Kidney (tissue), 14 donors: ENCODE results near the gene WNT7A. TPM values are rescaled to one million over a fixed set of nuclear protein-coding genes. Genes with fewer than 3 reads are reported as not detected.
"Not testable (repeated sequence)": the region's sequence is repeated elsewhere in the genome, so short reads cannot be mapped to it uniquely, and the experiment has no call there.

Source experiments
- DNase-seq, 5 donors: peaks; one replicate each; pipeline ENCODE4 v3.0.0-alpha.2; 2013 to 2020
- FAIRE-seq: peaks from 2 replicates; lab custom pipeline; 2012; peaks lifted over from hg19 to GRCh38; lab: Jason Lieb, UNC
- H3K27ac ChIP-seq, 2 donors: one replicate each; pipeline ENCODE4 v1.7.0; 2013; ENCODE audit warnings: low read depth in 2 of 2, low read length in 2 of 2, inconsistent platforms in 1 of 2
- H3K27me3 ChIP-seq: one replicate; pipeline ENCODE4 v1.7.1; 2013; ENCODE audit warnings: low read length, inconsistent platforms; ENCODE audit not compliant: control insufficient read depth, insufficient read depth
- H3K36me3 ChIP-seq, 3 donors: one replicate each; pipeline versions ENCODE4 v1.7.0 to v1.7.1; 2013; ENCODE audit warnings: low read length in 3 of 3, control low read depth in 1 of 3, inconsistent platforms in 1 of 3; ENCODE audit not compliant: insufficient read depth in 3 of 3, control insufficient read depth in 2 of 3
- H3K4me1 ChIP-seq, 3 donors: one replicate each; pipeline versions ENCODE4 v1.7.0 to v1.7.1; 2013; ENCODE audit warnings: low read length in 3 of 3, inconsistent platforms in 1 of 3, low read depth in 1 of 3; ENCODE audit not compliant: control insufficient read depth in 2 of 3, insufficient read depth in 2 of 3
- H3K4me3 ChIP-seq, 3 donors: one replicate each; pipeline versions ENCODE4 v1.7.0 to v1.8.1; 2013; ENCODE audit warnings: low read length in 3 of 3, control low read depth in 1 of 3, inconsistent platforms in 1 of 3
- H3K9ac ChIP-seq, 3 donors: one replicate each; pipeline versions ENCODE4 v1.7.0 to v1.7.1; 2013; ENCODE audit warnings: low read length in 3 of 3, control low read depth in 1 of 3, inconsistent platforms in 1 of 3
- H3K9me3 ChIP-seq, 3 donors: one replicate each; pipeline versions ENCODE4 v1.7.0 to v1.7.1; 2013; ENCODE audit warnings: low read length in 3 of 3, control low read depth in 1 of 3, inconsistent platforms in 1 of 3; ENCODE audit not compliant: control insufficient read depth in 2 of 3, insufficient read depth in 1 of 3
- intact Hi-C: fragments of 100-400 bp; cut with DNase I; formaldehyde crosslinking; loops from one replicate; pipeline ENCODE4 v1.11.1; 2022
- polyA plus RNA-seq: library from polyadenylated mRNA; stranded (reverse); fragments of 350-450 nt; fragmentation: Illumina TruSeq; extraction: RNeasy Lipid Tissue Mini Kit (QIAGEN cat#74804); gene quantifications from one replicate; pipeline ENCODE4 v1.2.3, GENCODE V29; 2014; ENCODE audit warnings: low read depth, low replicate concordance; ENCODE audit not compliant: insufficient read depth
- total RNA-seq: library from RNA; stranded (reverse); fragmentation: NEBNext Ultra II Directional; extraction: Animal tissue kit (Norgen Biotek cat#: 25700); gene quantifications from one replicate; pipeline ENCODE4 v1.2.1, GENCODE V29; 2021
- TF ChIP-seq, protein P1 (sequence below): IDR thresholded peaks from 3 replicates; pipeline ENCODE4 v1.5.1; 2012; ENCODE audit warnings: mild to moderate bottlenecking, moderate library complexity, borderline replicate concordance; ENCODE audit not compliant: insufficient read depth; ENCODE audit errors: extremely low read depth
- donor health status: control.
- donor health status: control.
- donor health status: control.
- donor health status: control.
- donor health status: control.
- donor health status: DM: yes; HTN: yes; CAD: no.
- donor health status: Normal renal cell carcinoma (clear cell type).

Gene WNT7A
- total and polyA plus RNA-seq, 2 donors from 2014 or later: 0.13 to 3.3 TPM

DNA sequence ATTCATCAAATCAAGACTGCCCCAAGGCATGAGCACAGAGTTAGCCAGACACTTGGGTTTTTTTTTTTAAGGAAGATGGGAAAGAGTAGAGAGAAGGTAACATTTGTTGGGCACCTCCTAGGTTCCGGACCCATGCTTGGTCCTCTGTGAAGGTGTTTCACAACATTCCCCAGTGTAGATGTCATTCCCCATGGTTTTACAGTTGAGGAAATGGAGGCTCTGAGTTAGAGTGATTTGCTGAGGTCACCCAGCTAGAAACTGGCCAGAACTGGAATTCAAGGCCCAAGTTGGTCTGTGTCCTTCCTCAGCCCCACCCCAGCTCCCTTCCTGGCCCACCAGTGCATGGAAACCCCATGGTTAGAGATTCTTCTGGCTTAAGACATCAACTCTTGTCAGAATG, 19.9 kb downstream of the WNT7A start:
- Histone ChIP-seq H3K4me3 (no peak overlapping the region), H3K27me3 (no peaks in the 10 kb centered on the region), H3K36me3 (no peaks in the 10 kb centered on the region), H3K9ac (no peak overlapping the region), H3K4me1 (no peaks in the 10 kb centered on the region), H3K9me3 (no peaks in the 10 kb centered on the region), H3K27ac (no peak overlapping the region)
- no peak for FAIRE-seq
- intact Hi-C loops: no loop called here
- TF ChIP-seq, protein P1, sequence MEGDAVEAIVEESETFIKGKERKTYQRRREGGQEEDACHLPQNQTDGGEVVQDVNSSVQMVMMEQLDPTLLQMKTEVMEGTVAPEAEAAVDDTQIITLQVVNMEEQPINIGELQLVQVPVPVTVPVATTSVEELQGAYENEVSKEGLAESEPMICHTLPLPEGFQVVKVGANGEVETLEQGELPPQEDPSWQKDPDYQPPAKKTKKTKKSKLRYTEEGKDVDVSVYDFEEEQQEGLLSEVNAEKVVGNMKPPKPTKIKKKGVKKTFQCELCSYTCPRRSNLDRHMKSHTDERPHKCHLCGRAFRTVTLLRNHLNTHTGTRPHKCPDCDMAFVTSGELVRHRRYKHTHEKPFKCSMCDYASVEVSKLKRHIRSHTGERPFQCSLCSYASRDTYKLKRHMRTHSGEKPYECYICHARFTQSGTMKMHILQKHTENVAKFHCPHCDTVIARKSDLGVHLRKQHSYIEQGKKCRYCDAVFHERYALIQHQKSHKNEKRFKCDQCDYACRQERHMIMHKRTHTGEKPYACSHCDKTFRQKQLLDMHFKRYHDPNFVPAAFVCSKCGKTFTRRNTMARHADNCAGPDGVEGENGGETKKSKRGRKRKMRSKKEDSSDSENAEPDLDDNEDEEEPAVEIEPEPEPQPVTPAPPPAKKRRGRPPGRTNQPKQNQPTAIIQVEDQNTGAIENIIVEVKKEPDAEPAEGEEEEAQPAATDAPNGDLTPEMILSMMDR: no peak
- DNase-seq: peak in 1 of 5 donors; percentile 25

DNA sequence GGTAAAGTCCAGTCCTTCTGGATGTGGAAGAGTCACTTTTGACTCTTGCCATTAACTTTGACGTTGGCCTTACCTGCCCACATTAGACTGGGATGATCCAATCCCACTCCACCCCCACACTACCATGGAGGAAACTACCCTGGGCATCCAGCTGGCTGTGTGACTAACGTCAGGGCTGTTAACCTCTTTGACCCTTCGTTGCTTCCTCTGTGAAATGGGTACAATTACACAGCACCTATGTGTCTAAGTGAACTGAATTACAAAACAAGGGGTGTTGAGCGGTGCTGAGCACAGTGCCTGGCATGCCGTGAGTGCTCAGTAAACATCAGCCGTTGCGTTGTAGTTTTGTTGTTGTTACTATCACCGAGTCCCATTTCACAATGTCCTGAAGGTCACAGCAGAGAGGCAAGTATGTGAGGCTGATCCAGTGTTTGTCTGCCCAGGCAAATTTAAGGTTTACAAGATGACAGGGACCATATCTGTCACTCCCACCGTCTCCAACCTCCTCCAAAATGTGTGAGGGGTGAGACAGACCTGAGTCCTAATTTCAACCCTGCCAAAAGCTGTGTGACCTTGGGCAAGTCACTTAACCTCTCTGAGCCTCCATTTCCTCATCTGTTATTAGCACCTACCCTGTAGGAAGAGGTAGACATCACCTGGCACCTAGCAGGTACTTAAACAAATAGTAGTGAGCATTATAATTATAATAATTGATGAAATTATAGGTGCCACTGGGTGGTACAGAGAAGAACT, 20.9 kb downstream of the WNT7A start:
- peak in 1 of 5 donors; percentile 4 for DNase-seq
- FAIRE-seq: no peak
- H3K4me3 ChIP-seq: no peak overlapping the region
- H3K27me3 ChIP-seq: no peaks in the 10 kb centered on the region
- no peaks in the 10 kb centered on the region for H3K9me3 ChIP-seq
- H3K36me3 ChIP-seq: no peaks in the 10 kb centered on the region
- TF ChIP-seq, protein P1: no peak
- H3K4me1 ChIP-seq: no peaks in the 10 kb centered on the region
- no peak overlapping the region for H3K9ac ChIP-seq
- intact Hi-C loops: no loop called here
- no peak overlapping the region for H3K27ac ChIP-seq

DNA sequence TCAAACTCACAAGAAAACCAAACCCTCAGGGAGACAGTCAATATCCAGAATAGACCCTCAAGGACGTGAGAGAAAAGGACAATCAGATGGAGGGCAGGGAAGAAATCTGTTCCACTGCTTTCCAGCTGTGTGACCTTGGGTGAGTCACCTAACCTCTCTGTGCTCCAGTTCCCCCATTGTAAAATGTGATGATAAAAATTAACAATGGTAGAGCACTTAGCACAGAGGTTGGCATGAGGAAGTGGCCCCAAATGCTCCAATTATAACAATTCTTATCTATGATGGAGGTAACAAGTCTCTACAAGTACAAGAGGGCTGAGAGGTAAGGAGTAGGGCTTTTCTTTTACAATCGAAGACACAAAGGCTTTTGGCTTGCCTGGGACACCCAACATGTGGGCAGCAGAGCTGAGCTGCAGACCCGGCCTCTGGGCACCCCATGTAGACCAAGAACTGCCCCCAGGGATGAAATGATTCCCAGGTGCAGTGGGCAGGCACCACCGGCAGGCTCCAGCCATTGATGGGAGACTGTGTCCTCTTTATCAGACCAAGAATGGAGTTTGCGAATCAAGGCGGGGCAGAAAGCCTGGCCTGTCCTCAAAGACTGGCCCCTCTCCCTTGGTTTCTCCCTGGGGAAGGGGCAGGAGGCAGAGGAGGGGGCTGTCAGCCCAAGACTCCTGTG, 22.0 kb downstream of the WNT7A start:
- no peaks in the 10 kb centered on the region for H3K27me3 ChIP-seq
- no peak overlapping the region for H3K9ac ChIP-seq
- no peaks in the 10 kb centered on the region for H3K4me1 ChIP-seq
- TF ChIP-seq, protein P1: no peak
- H3K4me3 ChIP-seq: no peak overlapping the region
- DNase-seq (peak in 1 of 5 donors; percentile 43), FAIRE-seq (no peak)
- no peaks in the 10 kb centered on the region for H3K36me3 ChIP-seq
- H3K27ac ChIP-seq: no peak overlapping the region
- no peaks in the 10 kb centered on the region for H3K9me3 ChIP-seq
- intact Hi-C loops: no loop called here

DNA sequence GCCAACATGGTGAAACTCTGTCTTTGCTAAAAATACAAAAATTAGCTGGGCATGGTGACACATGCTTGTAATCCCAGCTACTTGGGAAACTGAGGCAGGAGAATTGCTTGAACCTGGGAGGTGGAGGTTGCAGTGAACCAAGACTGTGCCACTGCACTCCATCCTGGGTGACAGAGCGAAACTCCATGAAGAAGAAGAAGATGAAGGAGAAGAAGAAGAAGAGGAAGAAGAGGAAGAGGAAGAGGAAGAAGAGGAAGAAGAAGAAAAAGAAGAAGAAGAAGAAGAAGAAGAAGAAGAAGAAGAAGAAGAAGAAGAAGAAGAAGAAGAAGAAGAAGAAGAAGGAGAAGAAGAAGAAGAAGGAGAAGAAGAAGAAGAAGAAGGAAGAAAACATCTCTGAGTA, 23.2 kb downstream of the WNT7A start:
- intact Hi-C loops, H3K9me3 ChIP-seq, H3K4me1 ChIP-seq, H3K9ac ChIP-seq, H3K27me3 ChIP-seq, DNase-seq, H3K36me3 ChIP-seq, FAIRE-seq, H3K4me3 ChIP-seq, H3K27ac ChIP-seq: not testable (repeated sequence)
